H1 (cell line): ENCODE measurements around the gene C2CD4D. TPM values are rescaled to one million over a fixed set of nuclear protein-coding genes. Genes with fewer than 3 reads are reported as not detected.

Experiments
- CTCF ChIA-PET: fragments of 300-600 bp; sonication (Branson Sonifier 250); formaldehyde crosslinking; loops from one replicate; lab custom pipeline; 2021; ENCODE audit not compliant: partially characterized antibody; lab: Charles Lee
- POLR2A ChIA-PET: fragments of 300-600 bp; sonication (Branson Sonifier 250); formaldehyde crosslinking; loops from one replicate; lab custom pipeline; 2021; ENCODE audit warnings: inconsistent platforms; ENCODE audit not compliant: partially characterized antibody; lab: Charles Lee
- DNase-seq, 2 experiments: peaks; one replicate each; pipeline versions ENCODE4 v3.0.0 to v3.0.0-alpha.2; 2010 to 2022; ENCODE audit warnings: low spot score in 2 of 2, low read depth in 1 of 2, mixed read lengths in 1 of 2
- FAIRE-seq: peaks from 2 replicates; lab custom pipeline; 2011; peaks lifted over from hg19 to GRCh38; lab: Jason Lieb, UNC
- H2AFZ ChIP-seq: 2 replicates; pipeline ENCODE4 v1.8.1; 2012; ENCODE audit warnings: low read length, inconsistent platforms
- H2AK5ac ChIP-seq: 2 replicates; pipeline ENCODE4 v1.6.1; 2013; ENCODE audit warnings: low read depth, low read length
- H2BK120ac ChIP-seq: replicated peaks from 2 replicates; pipeline ENCODE3; 2013; ENCODE audit warnings: low read depth, low read length, inconsistent platforms
- H2BK12ac ChIP-seq: 2 replicates; pipeline ENCODE4 v1.6.1; 2013; ENCODE audit warnings: low read depth, low read length
- H2BK15ac ChIP-seq: 2 replicates; pipeline ENCODE4 v1.6.1; 2013; ENCODE audit warnings: low read length
- H2BK20ac ChIP-seq: 2 replicates; pipeline ENCODE4 v1.6.1; 2013; ENCODE audit warnings: low read length
- H2BK5ac ChIP-seq: 2 replicates; pipeline ENCODE4 v1.6.1; 2013; ENCODE audit warnings: low read depth, low read length
- H3K14ac ChIP-seq: 2 replicates; pipeline ENCODE4 v1.6.1; 2013; ENCODE audit warnings: inconsistent platforms; ENCODE audit not compliant: insufficient read length
- H3K18ac ChIP-seq: 2 replicates; pipeline ENCODE4 v1.6.1; 2013; ENCODE audit warnings: low read length; ENCODE audit errors: extremely low read depth
- H3K23ac ChIP-seq: 2 replicates; pipeline ENCODE4 v1.6.1; 2013; ENCODE audit warnings: inconsistent platforms; ENCODE audit not compliant: insufficient read length
- H3K23me2 ChIP-seq: 2 replicates; pipeline ENCODE4 v1.6.1; 2013; ENCODE audit warnings: low read depth, low read length
- H3K27ac ChIP-seq: 2 replicates; pipeline ENCODE4 v1.6.1; 2011; ENCODE audit warnings: low read depth, low read length, inconsistent platforms
- H3K27me3 ChIP-seq, 4 experiments: replicated peaks in 1 of 4; 1 replicate in 1 of 4; 2 replicates in 3 of 4; pipeline versions ENCODE4 v1.6.1 to v1.8.1; 2011 to 2013; ENCODE audit warnings: low read length in 3 of 4, mild to moderate bottlenecking in 3 of 4, inconsistent platforms in 2 of 4, mixed read lengths in 2 of 4, moderate library complexity in 1 of 4; ENCODE audit not compliant: control insufficient read depth in 3 of 4, insufficient read depth in 3 of 4; ENCODE audit errors: extremely low read depth in 1 of 4
- H3K36me3 ChIP-seq, 4 experiments: 2 replicates each; pipeline versions ENCODE4 v1.6.1 to v1.8.1; 2011 to 2013; ENCODE audit warnings: mild to moderate bottlenecking in 4 of 4, low read length in 3 of 4, moderate library complexity in 2 of 4, control low read depth in 1 of 4, inconsistent platforms in 1 of 4; ENCODE audit not compliant: insufficient read depth in 4 of 4, control insufficient read depth in 2 of 4
- H3K4ac ChIP-seq: replicated peaks from 2 replicates; pipeline ENCODE3; 2013; ENCODE audit warnings: low read length, low read depth, mixed read lengths, inconsistent platforms; ENCODE audit not compliant: insufficient read length
- H3K4me1 ChIP-seq, 4 experiments: replicated peaks in 1 of 4; 1 replicate in 1 of 4; 2 replicates in 3 of 4; pipeline versions ENCODE4 v1.6.1 to v1.8.1; 2011 to 2013; ENCODE audit warnings: low read length in 3 of 4, inconsistent platforms in 2 of 4, mixed read lengths in 1 of 4; ENCODE audit not compliant: insufficient read depth in 4 of 4, control insufficient read depth in 3 of 4
- H3K4me2 ChIP-seq, 2 experiments: 2 replicates each; pipeline versions ENCODE4 v1.6.1 to v1.8.1; 2011 to 2013; ENCODE audit warnings: low read depth in 2 of 2, low read length in 2 of 2, control low read depth in 1 of 2, inconsistent platforms in 1 of 2, mild to moderate bottlenecking in 1 of 2; ENCODE audit not compliant: insufficient read depth in 1 of 2
- H3K4me3 ChIP-seq, 4 experiments: fragments of 200-600, 300-600 bp in 1 of 4; sonication (generic), shearing (Covaris generic), sonication (Bioruptor Twin) in 1 of 4; 2 replicates each; pipeline versions ENCODE4 v1.5.1 to v1.8.1; 2011 to 2016; ENCODE audit warnings: low read length in 4 of 4, low read depth in 3 of 4, control low read depth in 2 of 4, inconsistent platforms in 2 of 4, mild to moderate bottlenecking in 2 of 4, mixed read lengths in 1 of 4, moderate library complexity in 1 of 4; ENCODE audit not compliant: insufficient read depth in 2 of 4; ENCODE audit errors: extremely low read depth in 1 of 4
- H3K56ac ChIP-seq: replicated peaks from 2 replicates; pipeline ENCODE3; 2013; ENCODE audit warnings: low read depth, mild to moderate bottlenecking, mixed read lengths, low read length, inconsistent platforms; ENCODE audit not compliant: insufficient read length
- H3K79me1 ChIP-seq: 2 replicates; pipeline ENCODE4 v1.6.1; 2013; ENCODE audit warnings: low read depth, low read length, control low read depth
- H3K79me2 ChIP-seq, 2 experiments: 2 replicates each; pipeline versions ENCODE4 v1.6.1 to v1.8.1; 2012 to 2013; ENCODE audit warnings: low read length in 2 of 2, mild to moderate bottlenecking in 2 of 2, inconsistent platforms in 1 of 2; ENCODE audit not compliant: insufficient read depth in 2 of 2, control insufficient read depth in 1 of 2
- H3K9ac ChIP-seq, 4 experiments: replicated peaks in 1 of 4; 1 replicate in 1 of 4; 2 replicates in 3 of 4; pipeline versions ENCODE4 v1.6.1 to v1.8.1; 2011 to 2013; ENCODE audit warnings: low read depth in 3 of 4, low read length in 3 of 4, control low read depth in 2 of 4, mild to moderate bottlenecking in 2 of 4, moderate library complexity in 2 of 4, inconsistent platforms in 1 of 4; ENCODE audit errors: extremely low read depth in 1 of 4
- H3K9me3 ChIP-seq, 2 experiments: 2 replicates each; pipeline versions ENCODE4 v1.6.1 to v1.8.1; 2012 to 2013; ENCODE audit warnings: mild to moderate bottlenecking in 2 of 2, moderate library complexity in 2 of 2, control low read depth in 1 of 2, inconsistent platforms in 1 of 2, low read depth in 1 of 2, low read length in 1 of 2, mixed read lengths in 1 of 2; ENCODE audit not compliant: insufficient read depth in 2 of 2
- H4K20me1 ChIP-seq, 2 experiments: replicated peaks in 1 of 2; 2 replicates each; pipeline versions ENCODE3 to v1.8.1; 2011 to 2013; ENCODE audit warnings: inconsistent platforms in 2 of 2, low read length in 2 of 2, mild to moderate bottlenecking in 1 of 2; ENCODE audit not compliant: insufficient read depth in 2 of 2, control insufficient read depth in 1 of 2
- H4K5ac ChIP-seq: 2 replicates; pipeline ENCODE4 v1.6.1; 2013; ENCODE audit warnings: low read length, low read depth, mixed read lengths, inconsistent platforms; ENCODE audit not compliant: insufficient read length
- H4K8ac ChIP-seq: 2 replicates; pipeline ENCODE4 v1.8.0; 2013; ENCODE audit warnings: mild to moderate bottlenecking, moderate library complexity, low read length, inconsistent platforms; ENCODE audit not compliant: insufficient read depth; ENCODE audit errors: extremely low read depth
- H4K91ac ChIP-seq: replicated peaks from 2 replicates; pipeline ENCODE3; 2013; ENCODE audit warnings: low read length, mixed read lengths, inconsistent platforms; ENCODE audit not compliant: insufficient read length
- CHD1 ChIP-seq: IDR thresholded peaks from 2 replicates; pipeline ENCODE4 v1.6.1; 2012; ENCODE audit warnings: low read depth, low read length, improper control_type of control experiment
- POU5F1 ChIP-seq: IDR thresholded peaks from 2 replicates; pipeline ENCODE4 v1.6.1; 2011; ENCODE audit warnings: low read depth, mild to moderate bottlenecking, low read length, moderate library complexity
- SIRT6 ChIP-seq: IDR thresholded peaks from one replicate; pipeline ENCODE4 v1.7.1; 2012; ENCODE audit warnings: low read length, inconsistent platforms
- SP2 ChIP-seq: IDR thresholded peaks from 2 replicates; pipeline ENCODE4 v1.6.1; 2012; ENCODE audit warnings: mild to moderate bottlenecking, low read length, inconsistent platforms
- SP4 ChIP-seq: IDR thresholded peaks from 2 replicates; pipeline ENCODE4 v1.6.1; 2012; ENCODE audit warnings: low read length, inconsistent platforms
- TEAD4 ChIP-seq: IDR thresholded peaks from 2 replicates; pipeline ENCODE4 v1.6.1; 2012; ENCODE audit warnings: low read depth, low read length, inconsistent platforms, mixed read lengths
- WGBS, 2 experiments: shearing (Covaris generic) in 1 of 2; methylation state at CpG; one replicate each; pipeline versions ENCODE4 v1.1.6 to v1.1.7; 2013 to 2015; ENCODE audit warnings: low lambda C conversion rate in 2 of 2, mixed read lengths in 2 of 2, inconsistent platforms in 1 of 2, low coverage in 1 of 2, missing lambda C conversion rate in 1 of 2; ENCODE audit not compliant: insufficient replicate concordance in 2 of 2, insufficient coverage in 1 of 2, insufficient read length in 1 of 2; ENCODE audit errors: extremely low coverage in 1 of 2, missing lambda C conversion rate in 1 of 2; 5-methylcytosine and 5-hydroxymethylcytosine counted together
- polyA plus RNA-seq, 7 experiments: library from polyadenylated mRNA; depleted of rRNA in 3 of 7; stranded (reverse) in 5 of 7; unstranded in 2 of 7; fragments of >200 nt in 5 of 7; fragments of 200-250 nt in 2 of 7; gene quantifications; 1 replicate in 5 of 7; 2 replicates in 1 of 7; 4 replicates in 1 of 7; pipeline versions ENCODE4 v1.2.1 to v1.2.3, GENCODE V29; 2011 to 2013; ENCODE audit warnings: missing spikeins in 2 of 7, mixed read lengths in 2 of 7
- total RNA-seq: library from RNA; stranded (reverse); fragmentation: NEBNext Ultra II Directional; extraction: Animal tissue kit (Norgen Biotek cat#: 25700); gene quantifications from 2 replicates; pipeline ENCODE4 v1.2.1, GENCODE V29; 2021
- TF ChIP-seq, protein P1 (sequence below): IDR thresholded peaks from 2 replicates; pipeline ENCODE4 v1.6.1; 2012; ENCODE audit warnings: inconsistent platforms

The C2CD4D gene
- total and polyA plus RNA-seq, 2 of the 8 experiments (the other 6 are each of a cell fraction or from before 2014, with no cell fraction given): 0.41 to 0.71 TPM

DNA sequence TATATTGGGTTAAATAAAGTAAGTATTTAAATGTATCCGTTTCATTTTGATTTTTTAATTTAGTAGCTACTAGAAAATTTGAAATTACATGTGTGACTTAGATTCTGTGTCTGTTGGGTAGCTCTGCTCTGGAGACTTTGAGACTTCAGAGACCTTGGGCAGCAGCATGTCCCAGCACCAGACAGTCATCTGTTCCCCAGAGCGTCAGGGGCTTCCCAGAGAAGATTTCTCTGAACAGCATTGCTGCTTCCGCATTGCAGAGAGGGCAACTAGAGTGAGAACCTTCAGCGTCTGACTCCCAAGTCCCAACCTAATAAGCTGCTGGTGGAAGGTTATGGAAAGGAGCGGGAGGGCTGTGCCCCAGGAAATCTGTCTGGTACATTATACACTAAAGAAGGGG, 41.0 kb downstream of the C2CD4D start:
- Histone ChIP-seq H3K4ac (no peak overlapping the region), H3K4me3 (no peak overlapping the region), H2BK5ac (no peak overlapping the region), H3K23ac (no peak overlapping the region), H4K91ac (no peak overlapping the region), H2BK15ac (no peak overlapping the region), H3K27ac (no peak overlapping the region), H3K4me1 (no peaks in the 10 kb centered on the region; a peak in 1 of 7 replicates), H3K18ac (no peak overlapping the region; the same call in 1 of the 2 replicates), H2AK5ac (no peak overlapping the region), H4K8ac (no peak overlapping the region), H2BK120ac (no peak overlapping the region), H3K9ac (no peak overlapping the region), H3K56ac (no peak overlapping the region), H3K36me3 (no peaks in the 10 kb centered on the region), H2AFZ (no peak overlapping the region), H2BK12ac (no peak overlapping the region), H2BK20ac (no peak overlapping the region), H3K4me2 (no peak overlapping the region), H3K9me3 (no peaks in the 10 kb centered on the region), H3K23me2 (no peaks in the 10 kb centered on the region), H3K14ac (no peak overlapping the region), H4K5ac (no peak overlapping the region), H4K20me1 (no peaks in the 10 kb centered on the region), H3K79me2 (no peaks in the 10 kb centered on the region), H3K27me3 (peaks cover 0 to 3% (median 1%) of the 10 kb centered on the region in 4 experiments; a peak in 1 of 7 replicates), H3K79me1 (no peaks in the 10 kb centered on the region)
- no peak for DNase-seq
- POLR2A ChIA-PET: no interaction called here
- 83 to 100% methylated on average over 1 to 5 of the region's 5 CpGs for WGBS, 2 experiments
- no peak for TF ChIP-seq SP4
- no peak for TF ChIP-seq TEAD4
- no peak for TF ChIP-seq SP2
- TF ChIP-seq, protein P1, sequence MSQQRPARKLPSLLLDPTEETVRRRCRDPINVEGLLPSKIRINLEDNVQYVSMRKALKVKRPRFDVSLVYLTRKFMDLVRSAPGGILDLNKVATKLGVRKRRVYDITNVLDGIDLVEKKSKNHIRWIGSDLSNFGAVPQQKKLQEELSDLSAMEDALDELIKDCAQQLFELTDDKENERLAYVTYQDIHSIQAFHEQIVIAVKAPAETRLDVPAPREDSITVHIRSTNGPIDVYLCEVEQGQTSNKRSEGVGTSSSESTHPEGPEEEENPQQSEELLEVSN: no peak
- no peak for TF ChIP-seq SIRT6
- TF ChIP-seq POU5F1: no peak
- TF ChIP-seq CHD1: no peak
- CTCF ChIA-PET: interaction anchor here (0.6 to 2.6 kb wide), 8 partner anchors 9 to 174 kb away, joined by 3 to 12 read pairs (median 4); no protein-coding TSS in a partner anchor
- no peak for FAIRE-seq
